CD14-positive monocyte (primary cell): ENCODE measurements around the gene CLCF1. TPM values are rescaled to one million over a fixed set of nuclear protein-coding genes. Genes with fewer than 3 reads are reported as not detected.

ENCODE experiments used
- DNase-seq, 3 donors: peaks; one replicate each; pipeline ENCODE4 v3.0.0-alpha.2; 2011 to 2022
- H2AFZ ChIP-seq: 2 replicates; pipeline ENCODE4 v1.6.0; 2012; ENCODE audit warnings: mild to moderate bottlenecking, low read depth, low read length, inconsistent platforms; ENCODE audit not compliant: insufficient read depth, poor library complexity, severe bottlenecking
- H3K27ac ChIP-seq, 2 donors: 1 replicate in 1 of 2; 2 replicates in 1 of 2; pipeline ENCODE4 v1.5.1; 2012 to 2013; ENCODE audit warnings: low read length in 2 of 2, control low read depth in 1 of 2, inconsistent platforms in 1 of 2, low read depth in 1 of 2, mild to moderate bottlenecking in 1 of 2
- H3K27me3 ChIP-seq, 2 donors: one replicate each; pipeline versions ENCODE4 v1.6.0 to v1.6.1; 2011 to 2013; ENCODE audit warnings: low read length in 2 of 2; ENCODE audit not compliant: control insufficient read depth in 2 of 2, insufficient read depth in 2 of 2
- H3K36me3 ChIP-seq, 2 donors: replicated peaks in 1 of 2; 1 replicate in 1 of 2; 2 replicates in 1 of 2; pipeline versions ENCODE4 v1.5.1 to v1.6.1; 2012 to 2013; ENCODE audit warnings: low read length in 2 of 2, control low read depth in 1 of 2, inconsistent platforms in 1 of 2, mild to moderate bottlenecking in 1 of 2; ENCODE audit not compliant: insufficient read depth in 2 of 2, control insufficient read depth in 1 of 2
- H3K4me1 ChIP-seq, 2 donors: 1 replicate in 1 of 2; 2 replicates in 1 of 2; pipeline versions ENCODE4 v1.5.1 to v1.6.1; 2012 to 2013; ENCODE audit warnings: low read length in 2 of 2, control low read depth in 1 of 2, inconsistent platforms in 1 of 2, mild to moderate bottlenecking in 1 of 2, moderate library complexity in 1 of 2; ENCODE audit not compliant: insufficient read depth in 2 of 2, control insufficient read depth in 1 of 2
- H3K4me2 ChIP-seq: replicated peaks from 2 replicates; pipeline ENCODE3; 2012; ENCODE audit warnings: low read length, moderate library complexity, mild to moderate bottlenecking; ENCODE audit not compliant: poor library complexity, severe bottlenecking; ENCODE audit errors: extremely low read depth
- H3K4me3 ChIP-seq, 3 experiments: fragments of 200-600 bp in 1 of 3; sonication (generic) in 1 of 3; replicated peaks in 1 of 3; 1 replicate in 2 of 3; 2 replicates in 1 of 3; pipeline ENCODE4 v1.5.1; 2011 to 2013; ENCODE audit warnings: low read length in 3 of 3, mild to moderate bottlenecking in 3 of 3, control low read depth in 2 of 3, low read depth in 2 of 3, inconsistent platforms in 1 of 3, moderate library complexity in 1 of 3
- H3K79me2 ChIP-seq: 2 replicates; pipeline ENCODE4 v1.6.0; 2012; ENCODE audit warnings: mild to moderate bottlenecking, control low read depth, inconsistent platforms, low read length, moderate library complexity; ENCODE audit not compliant: insufficient read depth
- H3K9ac ChIP-seq: 2 replicates; pipeline ENCODE4 v1.6.0; 2017; ENCODE audit warnings: low read length, mild to moderate bottlenecking; ENCODE audit not compliant: insufficient read depth, poor library complexity, severe bottlenecking
- H3K9me3 ChIP-seq, 2 donors: replicated peaks in 1 of 2; 1 replicate in 1 of 2; 2 replicates in 1 of 2; pipeline versions ENCODE4 v1.5.1 to v1.6.1; 2012 to 2013; ENCODE audit warnings: low read length in 2 of 2, control low read depth in 1 of 2; ENCODE audit not compliant: control insufficient read depth in 1 of 2, insufficient read depth in 1 of 2
- H4K20me1 ChIP-seq: 2 replicates; pipeline ENCODE4 v1.6.0; 2012; ENCODE audit warnings: mild to moderate bottlenecking, low read length, control low read depth, moderate library complexity; ENCODE audit not compliant: insufficient read depth
- H3K27ac Mint-ChIP-seq, 7 donors: one replicate each; pipeline ENCODE4 v1.8.0; 2020; ENCODE audit warnings: mild to moderate bottlenecking in 7 of 7, mixed read lengths in 7 of 7, moderate library complexity in 6 of 7, inconsistent platforms in 2 of 7
- H3K27me3 Mint-ChIP-seq, 3 donors: one replicate each; pipeline ENCODE4 v1.8.0; 2021 to 2022; ENCODE audit warnings: low read depth in 3 of 3, mild to moderate bottlenecking in 3 of 3, mixed read lengths in 3 of 3, moderate library complexity in 3 of 3, inconsistent platforms in 1 of 3
- H3K36me3 Mint-ChIP-seq, 2 donors: one replicate each; pipeline ENCODE4 v1.8.0; 2020; ENCODE audit warnings: mixed read lengths in 2 of 2, inconsistent platforms in 1 of 2, mild to moderate bottlenecking in 1 of 2
- H3K4me1 Mint-ChIP-seq: one replicate; pipeline ENCODE4 v1.8.0; 2020; ENCODE audit warnings: mild to moderate bottlenecking, mixed read lengths
- H3K4me3 Mint-ChIP-seq, 2 donors: one replicate each; pipeline ENCODE4 v1.8.0; 2020; ENCODE audit warnings: mild to moderate bottlenecking in 2 of 2, mixed read lengths in 2 of 2, moderate library complexity in 1 of 2
- H3K9me3 Mint-ChIP-seq, 7 donors: one replicate each; pipeline ENCODE4 v1.8.0; 2020 to 2022; ENCODE audit warnings: mixed read lengths in 7 of 7, mild to moderate bottlenecking in 6 of 7, moderate library complexity in 6 of 7, inconsistent platforms in 2 of 7
- WGBS: methylation state at CpG from one replicate; pipeline ENCODE4 v1.1.5; 2013; ENCODE audit warnings: missing lambda C conversion rate; ENCODE audit not compliant: insufficient coverage; 5-methylcytosine and 5-hydroxymethylcytosine counted together
- intact Hi-C, 2 donors: fragments of 100-400 bp; cut with micrococcal nuclease; formaldehyde crosslinking; loops; one replicate each; pipeline versions ENCODE4 v1.15.0 to v1.15.1; 2023
- polyA plus RNA-seq, 3 donors: library from polyadenylated mRNA; depleted of rRNA in 1 of 3; unstranded in 2 of 3; stranded (reverse) in 1 of 3; fragments of 300-500 nt in 2 of 3; fragments of >200 nt in 1 of 3; fragmentation: Illumina TruSeq in 2 of 3; gene quantifications; 1 replicate in 2 of 3; 2 replicates in 1 of 3; pipeline ENCODE4 v1.2.3, GENCODE V29; 2012 to 2021
- TF ChIP-seq, protein P1 (sequence below): fragments of 200-600 bp; IDR thresholded peaks from one replicate; pipeline ENCODE4 v1.8.0; 2022; ENCODE audit warnings: antibody characterized with exemption, mild to moderate bottlenecking

Gene CLCF1
- polyA plus RNA-seq, 3 donors: 0.44 to 14.8 (median 0.94) TPM

DNA sequence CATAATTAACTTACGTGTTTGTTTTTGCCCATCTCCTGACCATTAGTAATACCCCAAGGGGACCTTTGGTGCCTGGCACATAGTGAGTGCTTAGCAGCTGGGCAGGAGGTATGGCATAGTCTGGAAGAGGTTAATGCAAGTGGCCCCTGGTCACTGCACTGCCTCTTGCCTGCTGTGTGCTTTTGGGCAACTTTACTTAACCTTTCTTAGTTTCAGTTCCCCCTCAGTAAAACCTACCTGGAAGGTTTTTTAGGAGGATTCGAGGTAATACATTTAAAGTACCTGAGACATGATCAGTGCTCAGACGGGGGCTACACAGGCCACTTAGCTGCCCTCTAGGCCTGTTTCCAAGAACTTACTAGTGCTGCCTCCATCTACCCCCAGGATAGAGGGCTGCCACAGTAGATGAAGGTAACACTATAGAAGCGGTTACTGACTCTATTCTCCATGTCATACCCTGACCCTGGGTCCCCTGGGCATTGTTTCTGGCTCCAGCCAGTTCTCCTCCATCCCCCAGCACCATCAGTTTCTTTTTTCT is 23.4 kb downstream of the CLCF1 start:
- peaks cover 38 to 41% of the 10 kb centered on the region in 2 donors for H3K4me1 ChIP-seq
- H3K36me3 Mint-ChIP-seq: peaks cover 8 to 9% of the 10 kb centered on the region in 2 donors
- peaks cover 43% of the 10 kb centered on the region for H3K4me1 Mint-ChIP-seq
- H3K27ac ChIP-seq: no peak overlapping the region
- H3K27me3 Mint-ChIP-seq: peaks cover 0 to 2% (median 0%) of the 10 kb centered on the region in 3 donors
- TF ChIP-seq, protein P1, sequence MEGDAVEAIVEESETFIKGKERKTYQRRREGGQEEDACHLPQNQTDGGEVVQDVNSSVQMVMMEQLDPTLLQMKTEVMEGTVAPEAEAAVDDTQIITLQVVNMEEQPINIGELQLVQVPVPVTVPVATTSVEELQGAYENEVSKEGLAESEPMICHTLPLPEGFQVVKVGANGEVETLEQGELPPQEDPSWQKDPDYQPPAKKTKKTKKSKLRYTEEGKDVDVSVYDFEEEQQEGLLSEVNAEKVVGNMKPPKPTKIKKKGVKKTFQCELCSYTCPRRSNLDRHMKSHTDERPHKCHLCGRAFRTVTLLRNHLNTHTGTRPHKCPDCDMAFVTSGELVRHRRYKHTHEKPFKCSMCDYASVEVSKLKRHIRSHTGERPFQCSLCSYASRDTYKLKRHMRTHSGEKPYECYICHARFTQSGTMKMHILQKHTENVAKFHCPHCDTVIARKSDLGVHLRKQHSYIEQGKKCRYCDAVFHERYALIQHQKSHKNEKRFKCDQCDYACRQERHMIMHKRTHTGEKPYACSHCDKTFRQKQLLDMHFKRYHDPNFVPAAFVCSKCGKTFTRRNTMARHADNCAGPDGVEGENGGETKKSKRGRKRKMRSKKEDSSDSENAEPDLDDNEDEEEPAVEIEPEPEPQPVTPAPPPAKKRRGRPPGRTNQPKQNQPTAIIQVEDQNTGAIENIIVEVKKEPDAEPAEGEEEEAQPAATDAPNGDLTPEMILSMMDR: no peak
- no peaks in the 10 kb centered on the region for H3K27me3 ChIP-seq
- no peak overlapping the region for H3K9ac ChIP-seq
- peaks cover 15% of the 10 kb centered on the region for H4K20me1 ChIP-seq
- peaks cover 20% of the 10 kb centered on the region for H3K79me2 ChIP-seq
- no peaks in the 10 kb centered on the region for H3K9me3 Mint-ChIP-seq
- no peak overlapping the region for H2AFZ ChIP-seq
- no peak overlapping the region for H3K4me3 ChIP-seq
- no peaks in the 10 kb centered on the region for H3K36me3 ChIP-seq
- no peaks in the 10 kb centered on the region for H3K9me3 ChIP-seq
- DNase-seq: no peak
- no peak overlapping the region for H3K4me2 ChIP-seq
- peak overlapping the region in 1 of 7 donors; percentile 28 for H3K27ac Mint-ChIP-seq
- no peak overlapping the region for H3K4me3 Mint-ChIP-seq
- intact Hi-C loops: loop anchor here (2.0 to 5.0 kb wide), 2 partner anchors 157 kb away; partner anchors contain the start of genes CDK2AP2 (in 1 of the 2) and PITPNM1 (in 1 of the 2)
- no CpG with 5 or more reads among the region's 4 CpGs for WGBS

DNA sequence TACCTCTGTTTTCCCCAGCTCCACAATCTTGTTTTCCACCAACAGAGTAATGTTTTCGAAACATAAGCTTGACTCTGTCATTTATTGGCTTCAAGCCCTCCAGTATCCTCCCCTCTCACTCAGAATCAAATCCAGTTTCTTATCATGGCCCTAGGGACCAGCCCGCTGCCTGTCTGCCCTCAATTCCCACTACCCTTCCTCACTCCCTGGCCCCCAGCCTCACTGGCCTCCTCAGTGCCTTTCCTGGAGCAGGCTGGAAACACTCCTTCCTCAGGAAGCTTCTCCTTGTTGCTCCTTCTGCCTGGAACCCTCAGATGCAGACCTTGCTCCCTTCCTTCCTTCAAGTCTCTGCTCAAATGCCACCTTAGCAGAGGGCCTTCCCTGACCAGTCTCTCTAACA is 23.9 kb downstream of the CLCF1 start:
- intact Hi-C loops: loop anchor here in 1 of 2 donors (2.0 kb wide), 1 partner anchor 157 kb away; no protein-coding TSS in a partner anchor
- H3K79me2 ChIP-seq: peaks cover 19% of the 10 kb centered on the region
- Mint-ChIP-seq H3K9me3 (no peaks in the 10 kb centered on the region), H3K27me3 (peaks cover 0 to 2% (median 0%) of the 10 kb centered on the region in 3 donors), H3K4me3 (no peak overlapping the region), H3K4me1 (peaks cover 39% of the 10 kb centered on the region), H3K36me3 (peaks cover 8 to 9% of the 10 kb centered on the region in 2 donors), H3K27ac (peak overlapping the region in 1 of 7 donors; percentile 28)
- H3K27ac ChIP-seq: no peak overlapping the region
- WGBS: 92% methylated on average over 2 of the region's 2 CpGs
- no peaks in the 10 kb centered on the region for H3K27me3 ChIP-seq
- TF ChIP-seq, protein P1: no peak
- H3K9ac ChIP-seq: no peak overlapping the region
- no peaks in the 10 kb centered on the region for H3K36me3 ChIP-seq
- H3K9me3 ChIP-seq: no peaks in the 10 kb centered on the region
- H3K4me3 ChIP-seq: no peak overlapping the region
- H3K4me2 ChIP-seq: no peak overlapping the region
- H4K20me1 ChIP-seq: peaks cover 15% of the 10 kb centered on the region
- H2AFZ ChIP-seq: no peak overlapping the region
- no peak for DNase-seq
- H3K4me1 ChIP-seq: peaks cover 33 to 36% of the 10 kb centered on the region in 2 donors
